Measurements from ENCODE around the gene TMEM134.

The TMEM134 gene

GRCh38 chr11:67498544-67498972, 29.5 kb upstream of the TMEM134 start:
- Histone ChIP-seq H3K9me3 (ENCODE audit: control insufficient read depth in 1 of 2, low read length in 2 of 2) (no peaks in the 10 kb centered on the region), H3K36me3 (ENCODE audit: control insufficient read depth in 1 of 2, insufficient read depth in 2 of 2, low read length in 2 of 2) (peaks cover 7 to 50% of the 10 kb centered on the region in 2 donors), H3K27me3 (ENCODE audit: low read depth, low read length) (no peaks in the 10 kb centered on the region), H3K27ac (ENCODE audit: low read length) (no peak overlapping the region), H3K4me3 (ENCODE audit: low read depth in 1 of 2, low read length in 2 of 2) (no peak overlapping the region), H3K4me1 (ENCODE audit: control insufficient read depth in 1 of 2, insufficient read depth in 2 of 2, low read length in 2 of 2) (no peaks in the 10 kb centered on the region)

GRCh38 chr11:67497656-67498291, 28.7 kb upstream of the TMEM134 start:
- Histone ChIP-seq H3K27ac (ENCODE audit: low read length) (no peak overlapping the region), H3K4me1 (ENCODE audit: control insufficient read depth in 1 of 2, insufficient read depth in 2 of 2, low read length in 2 of 2) (no peaks in the 10 kb centered on the region), H3K27me3 (ENCODE audit: low read depth, low read length) (no peaks in the 10 kb centered on the region), H3K36me3 (ENCODE audit: control insufficient read depth in 1 of 2, insufficient read depth in 2 of 2, low read length in 2 of 2) (peaks cover 5 to 57% of the 10 kb centered on the region in 2 donors), H3K4me3 (ENCODE audit: low read depth in 1 of 2, low read length in 2 of 2) (no peak overlapping the region), H3K9me3 (ENCODE audit: control insufficient read depth in 1 of 2, low read length in 2 of 2) (no peaks in the 10 kb centered on the region)

- no peaks in the 10 kb centered on the region for H3K4me1 ChIP-seq (ENCODE audit: control insufficient read depth in 1 of 2, insufficient read depth in 2 of 2, low read length in 2 of 2)
- H3K27ac ChIP-seq (ENCODE audit: low read length), result no peak overlapping the region
- no peak overlapping the region for H3K4me3 ChIP-seq (ENCODE audit: low read depth in 1 of 2, low read length in 2 of 2)
- H3K9me3 ChIP-seq (ENCODE audit: control insufficient read depth in 1 of 2, low read length in 2 of 2), result no peaks in the 10 kb centered on the region
- H3K27me3 ChIP-seq (ENCODE audit: low read depth, low read length), result no peaks in the 10 kb centered on the region
- peaks cover 0 to 62% of the 10 kb centered on the region in 2 donors for H3K36me3 ChIP-seq (ENCODE audit: control insufficient read depth in 1 of 2, insufficient read depth in 2 of 2, low read length in 2 of 2)
Measured at GRCh38 chr11:67496113-67496512, 27.1 kb upstream of the TMEM134 start.

GRCh38 chr11:67495234-67496005, 26.4 kb upstream of the TMEM134 start:
- Histone ChIP-seq H3K36me3 (ENCODE audit: control insufficient read depth in 1 of 2, insufficient read depth in 2 of 2, low read length in 2 of 2) (peaks cover 0 to 69% of the 10 kb centered on the region in 2 donors), H3K4me3 (ENCODE audit: low read depth in 1 of 2, low read length in 2 of 2) (no peak overlapping the region), H3K27ac (ENCODE audit: low read length) (no peak overlapping the region), H3K9me3 (ENCODE audit: control insufficient read depth in 1 of 2, low read length in 2 of 2) (no peaks in the 10 kb centered on the region), H3K27me3 (ENCODE audit: low read depth, low read length) (no peaks in the 10 kb centered on the region), H3K4me1 (ENCODE audit: control insufficient read depth in 1 of 2, insufficient read depth in 2 of 2, low read length in 2 of 2) (no peaks in the 10 kb centered on the region)

GRCh38 chr11:67494371-67495233, 25.6 kb upstream of the TMEM134 start:
- Histone ChIP-seq H3K4me1 (ENCODE audit: control insufficient read depth in 1 of 2, insufficient read depth in 2 of 2, low read length in 2 of 2) (no peaks in the 10 kb centered on the region), H3K27ac (ENCODE audit: low read length) (no peak overlapping the region), H3K4me3 (ENCODE audit: low read depth in 1 of 2, low read length in 2 of 2) (no peak overlapping the region), H3K36me3 (ENCODE audit: control insufficient read depth in 1 of 2, insufficient read depth in 2 of 2, low read length in 2 of 2) (peaks cover 4 to 72% of the 10 kb centered on the region in 2 donors), H3K9me3 (ENCODE audit: control insufficient read depth in 1 of 2, low read length in 2 of 2) (no peaks in the 10 kb centered on the region), H3K27me3 (ENCODE audit: low read depth, low read length) (no peaks in the 10 kb centered on the region)

- H3K27me3 ChIP-seq (ENCODE audit: low read depth, low read length), result no peaks in the 10 kb centered on the region
- H3K4me3 ChIP-seq (ENCODE audit: low read depth in 1 of 2, low read length in 2 of 2), result no peak overlapping the region
- no peaks in the 10 kb centered on the region for H3K4me1 ChIP-seq (ENCODE audit: control insufficient read depth in 1 of 2, insufficient read depth in 2 of 2, low read length in 2 of 2)
- peaks cover 9 to 80% of the 10 kb centered on the region in 2 donors for H3K36me3 ChIP-seq (ENCODE audit: control insufficient read depth in 1 of 2, insufficient read depth in 2 of 2, low read length in 2 of 2)
- no peak overlapping the region for H3K27ac ChIP-seq (ENCODE audit: low read length)
- no peaks in the 10 kb centered on the region for H3K9me3 ChIP-seq (ENCODE audit: control insufficient read depth in 1 of 2, low read length in 2 of 2)
Measured at GRCh38 chr11:67493548-67494370, 24.7 kb upstream of the TMEM134 start.

- Histone ChIP-seq H3K9me3 (ENCODE audit: control insufficient read depth in 1 of 2, low read length in 2 of 2) (no peaks in the 10 kb centered on the region), H3K27me3 (ENCODE audit: low read depth, low read length) (no peaks in the 10 kb centered on the region), H3K4me3 (ENCODE audit: low read depth in 1 of 2, low read length in 2 of 2) (no peak overlapping the region), H3K36me3 (ENCODE audit: control insufficient read depth in 1 of 2, insufficient read depth in 2 of 2, low read length in 2 of 2) (peaks cover 10 to 81% of the 10 kb centered on the region in 2 donors), H3K27ac (ENCODE audit: low read length) (no peak overlapping the region), H3K4me1 (ENCODE audit: control insufficient read depth in 1 of 2, insufficient read depth in 2 of 2, low read length in 2 of 2) (no peaks in the 10 kb centered on the region)
Measured at GRCh38 chr11:67492801-67493547, 23.9 kb upstream of the TMEM134 start.

- H3K27ac ChIP-seq (ENCODE audit: low read length), result no peak overlapping the region
- H3K36me3 ChIP-seq (ENCODE audit: control insufficient read depth in 1 of 2, insufficient read depth in 2 of 2, low read length in 2 of 2), result peaks cover 10 to 81% of the 10 kb centered on the region in 2 donors
- H3K9me3 ChIP-seq (ENCODE audit: control insufficient read depth in 1 of 2, low read length in 2 of 2), result no peaks in the 10 kb centered on the region
- no peak overlapping the region for H3K4me3 ChIP-seq (ENCODE audit: low read depth in 1 of 2, low read length in 2 of 2)
- H3K4me1 ChIP-seq (ENCODE audit: control insufficient read depth in 1 of 2, insufficient read depth in 2 of 2, low read length in 2 of 2), result no peaks in the 10 kb centered on the region
- H3K27me3 ChIP-seq (ENCODE audit: low read depth, low read length), result no peaks in the 10 kb centered on the region
Measured at GRCh38 chr11:67492069-67492727, 23.1 kb upstream of the TMEM134 start.

GRCh38 chr11:67491276-67492068, 22.4 kb upstream of the TMEM134 start:
- H3K9me3 ChIP-seq (ENCODE audit: control insufficient read depth in 1 of 2, low read length in 2 of 2), result no peaks in the 10 kb centered on the region
- no peak overlapping the region for H3K4me3 ChIP-seq (ENCODE audit: low read depth in 1 of 2, low read length in 2 of 2)
- H3K36me3 ChIP-seq (ENCODE audit: control insufficient read depth in 1 of 2, insufficient read depth in 2 of 2, low read length in 2 of 2), result peaks cover 10 to 84% of the 10 kb centered on the region in 2 donors
- H3K27me3 ChIP-seq (ENCODE audit: low read depth, low read length), result no peaks in the 10 kb centered on the region
- H3K27ac ChIP-seq (ENCODE audit: low read length), result no peak overlapping the region
- H3K4me1 ChIP-seq (ENCODE audit: control insufficient read depth in 1 of 2, insufficient read depth in 2 of 2, low read length in 2 of 2), result peaks cover 0 to under 1% of the 10 kb centered on the region in 2 donors
